HL-60/S4 treated with retinoic acid at 250 ng/mL for 4 days and 3 days (cell line): Measurements from ENCODE around the gene JAKMIP3.

Experiments used
- in situ Hi-C: fragments of 300-500 bp; cut with MboI; formaldehyde crosslinking; loops from 2 replicates; pipeline ENCODE4 v1.7.0; 2022; ENCODE audit warnings: low sequenced_read_pairs

Gene JAKMIP3

GRCh38 chr10:132096863-132097478 lies 31.2 kb downstream of the JAKMIP3 start:
- in situ Hi-C loops: no loop called here

- in situ Hi-C loops: no loop called here
Observed at GRCh38 chr10:132097609-132098377, 32.0 kb downstream of the JAKMIP3 start.

- in situ Hi-C loops: no loop called here
Observed at GRCh38 chr10:132098539-132099388, 33.0 kb downstream of the JAKMIP3 start.

GRCh38 chr10:132099389-132100090 lies 33.8 kb downstream of the JAKMIP3 start:
- in situ Hi-C loops: no loop called here

GRCh38 chr10:132100091-132100481 lies 34.3 kb downstream of the JAKMIP3 start:
- in situ Hi-C loops: no loop called here

GRCh38 chr10:132100556-132101349 lies 35.0 kb downstream of the JAKMIP3 start:
- in situ Hi-C loops: no loop called here

- in situ Hi-C loops: no loop called here
Observed at GRCh38 chr10:132101529-132101928, 35.8 kb downstream of the JAKMIP3 start.

- in situ Hi-C loops: no loop called here
Observed at GRCh38 chr10:132102071-132102716, 36.4 kb downstream of the JAKMIP3 start.

- in situ Hi-C loops: no loop called here
Observed at GRCh38 chr10:132102717-132103110, 37.0 kb downstream of the JAKMIP3 start.

GRCh38 chr10:132103116-132103910 lies 37.6 kb downstream of the JAKMIP3 start:
- in situ Hi-C loops: no loop called here

- in situ Hi-C loops: no loop called here
Observed at GRCh38 chr10:132104062-132104461, 38.3 kb downstream of the JAKMIP3 start.

- in situ Hi-C loops: no loop called here
Observed at GRCh38 chr10:132104471-132105301, 38.9 kb downstream of the JAKMIP3 start.

GRCh38 chr10:132105302-132105995 lies 39.7 kb downstream of the JAKMIP3 start:
- in situ Hi-C loops: no loop called here

GRCh38 chr10:132106431-132106830 lies 40.7 kb downstream of the JAKMIP3 start:
- in situ Hi-C loops: no loop called here

- in situ Hi-C loops: no loop called here
Observed at GRCh38 chr10:132107186-132107948, 41.6 kb downstream of the JAKMIP3 start.

GRCh38 chr10:132107949-132108877 lies 42.5 kb downstream of the JAKMIP3 start:
- in situ Hi-C loops: no loop called here
